Urinary bladder (tissue), 4 donors: Measurements from ENCODE around the gene FSTL5. TPM values are rescaled to one million over a fixed set of nuclear protein-coding genes. Genes with fewer than 3 reads are reported as not detected.
"Not testable (repeated sequence)": the region's sequence is repeated elsewhere in the genome, so short reads cannot be mapped to it uniquely, and the experiment has no call there.

Experiments used
- DNase-seq: peaks from one replicate; pipeline ENCODE4 v3.0.0-alpha.2; 2015; ENCODE audit errors: extremely low spot score
- H3K27ac ChIP-seq: one replicate; pipeline ENCODE4 v1.5.1; 2013; ENCODE audit warnings: low read depth, mild to moderate bottlenecking, moderate library complexity
- H3K36me3 ChIP-seq: one replicate; pipeline ENCODE4 v1.6.1; 2013; ENCODE audit warnings: mild to moderate bottlenecking, moderate library complexity; ENCODE audit not compliant: insufficient read depth
- H3K4me1 ChIP-seq: one replicate; pipeline ENCODE4 v1.6.1; 2013; ENCODE audit warnings: mild to moderate bottlenecking, moderate library complexity; ENCODE audit not compliant: insufficient read depth
- H3K4me3 ChIP-seq: one replicate; pipeline ENCODE4 v1.5.1; 2013; ENCODE audit warnings: low read depth, low read length
- WGBS: extraction: QIAGEN DNeasy Blood & Tissue Kit; methylation state at CpG from one replicate; pipeline ENCODE4 v1.1.7; 2013; 5-methylcytosine and 5-hydroxymethylcytosine counted together
- polyA plus RNA-seq: library from polyadenylated mRNA; stranded (reverse); fragments of 200-250 nt; gene quantifications from one replicate; pipeline ENCODE4 v1.2.3, GENCODE V29; 2013
- total RNA-seq: library from RNA; depleted of rRNA; stranded (reverse); fragments of >200 nt; gene quantifications from one replicate; pipeline ENCODE4 v1.2.3, GENCODE V29; 2014
- donor health status: healthy with polysubstance abuse.
- donor health status: healthy.

FSTL5 gene
- total and polyA plus RNA-seq, 2 donors: 0.06 to 2.1 TPM

DNA sequence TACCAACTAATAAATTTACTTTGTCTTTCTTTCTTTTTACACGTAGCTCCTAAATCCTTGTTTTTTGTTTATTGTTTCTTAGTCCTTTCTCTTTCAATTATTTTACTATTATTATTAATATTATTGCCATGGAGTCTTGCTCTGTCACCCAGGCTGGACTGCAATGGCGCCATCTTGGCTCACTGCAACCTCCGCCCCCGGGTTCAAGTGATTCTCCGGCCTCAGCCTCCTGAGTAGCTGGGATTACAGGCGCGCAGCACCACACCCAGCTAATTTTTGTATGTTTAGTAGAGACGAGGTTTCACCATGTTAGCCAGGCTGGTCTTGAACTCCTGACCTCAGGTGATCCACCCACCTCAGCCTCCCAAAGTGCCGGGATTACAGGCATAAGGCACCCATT, 405.4 kb downstream of the FSTL5 start:
- H3K27ac ChIP-seq, H3K4me1 ChIP-seq, H3K4me3 ChIP-seq, DNase-seq, H3K36me3 ChIP-seq: not testable (repeated sequence)
- WGBS: 94% methylated on average over 9 of the region's 9 CpGs

DNA sequence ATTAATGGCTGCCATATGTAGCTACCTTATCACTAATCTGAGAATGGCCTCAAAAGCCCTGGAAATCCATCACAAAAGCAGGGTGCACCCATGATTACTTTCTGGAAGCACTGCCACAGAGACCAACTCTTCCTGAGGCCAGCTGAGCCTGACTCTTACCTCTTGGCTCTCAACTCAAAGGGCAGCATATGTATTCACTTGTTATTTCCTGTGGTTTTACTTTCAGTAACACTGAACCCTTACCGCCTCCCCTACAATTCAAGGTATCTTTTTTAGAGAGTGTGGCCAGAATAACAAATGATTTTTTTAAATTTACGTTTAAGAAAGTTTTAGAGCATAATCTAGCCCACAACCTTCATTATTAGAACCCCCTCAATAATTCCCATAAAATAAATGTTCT, 434.9 kb downstream of the FSTL5 start:
- Histone ChIP-seq H3K27ac (no peak overlapping the region), H3K4me1 (no peaks in the 10 kb centered on the region), H3K36me3 (no peaks in the 10 kb centered on the region), H3K4me3 (no peak overlapping the region)
- no peak for DNase-seq
- WGBS: 84% methylated on average over 2 of the region's 2 CpGs

DNA sequence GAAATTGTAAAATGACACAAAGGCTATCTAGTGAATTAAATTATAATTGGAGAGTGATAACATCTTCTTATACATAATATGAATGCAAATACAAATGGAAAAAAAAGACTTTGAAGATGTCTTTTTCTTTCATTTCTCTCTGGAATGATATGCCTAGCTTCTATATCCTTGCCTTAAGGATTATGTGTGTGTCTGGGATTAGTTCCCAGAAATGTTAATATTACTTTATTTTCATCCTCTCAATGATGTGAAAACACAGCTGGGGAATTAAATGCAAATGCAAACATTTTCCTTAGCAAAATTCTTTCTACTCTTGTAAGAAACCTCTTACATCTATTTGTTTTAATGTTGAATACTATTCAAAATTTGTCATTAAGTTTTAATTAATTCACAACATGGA, 441.9 kb downstream of the FSTL5 start:
- Histone ChIP-seq H3K27ac (no peak overlapping the region), H3K36me3 (no peaks in the 10 kb centered on the region), H3K4me3 (no peak overlapping the region), H3K4me1 (no peaks in the 10 kb centered on the region)
- no peak for DNase-seq

DNA sequence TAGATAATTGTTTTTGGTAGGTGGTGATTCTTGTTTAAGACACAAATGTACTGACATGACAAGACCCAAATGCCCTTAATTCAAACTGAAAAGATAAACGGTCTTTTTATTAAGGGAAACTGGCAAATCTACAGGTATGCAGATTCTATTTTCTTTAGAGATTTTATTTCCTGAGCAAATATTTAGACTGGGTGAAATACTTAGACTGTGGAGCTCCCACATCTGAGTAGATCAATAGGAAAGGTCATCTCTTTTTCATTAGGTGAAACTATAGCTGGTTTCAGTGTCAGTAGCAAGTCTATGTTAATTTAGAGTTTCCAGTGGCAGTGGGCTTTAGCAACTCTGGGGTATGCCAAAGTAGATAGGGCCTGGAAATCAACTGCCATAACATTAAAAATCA, 446.7 kb downstream of the FSTL5 start:
- 60% methylated on average over 1 of the region's 1 CpG for WGBS
- no peak for DNase-seq
- Histone ChIP-seq H3K4me3 (no peak overlapping the region), H3K36me3 (no peaks in the 10 kb centered on the region), H3K27ac (no peak overlapping the region), H3K4me1 (no peaks in the 10 kb centered on the region)

DNA sequence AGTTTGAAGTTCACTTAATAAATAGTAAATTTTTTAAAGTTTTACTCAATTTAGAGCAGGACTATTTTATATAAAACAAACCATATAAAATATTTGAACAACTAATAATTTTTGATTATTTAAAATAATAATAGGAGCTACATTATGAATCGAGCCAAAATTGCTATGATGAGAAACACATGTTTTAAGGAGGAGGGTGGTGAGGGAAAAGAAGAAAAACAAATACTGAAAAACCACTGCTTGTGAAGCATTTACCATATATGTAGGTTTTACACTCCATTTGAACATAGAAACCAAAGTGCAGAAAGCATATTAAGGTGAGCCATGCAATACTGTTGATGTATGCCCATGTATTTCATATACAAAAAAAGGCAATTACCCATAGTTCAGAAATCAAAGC, 448.9 kb downstream of the FSTL5 start:
- DNase-seq: peak; percentile 0
- Histone ChIP-seq H3K4me1 (no peaks in the 10 kb centered on the region), H3K36me3 (no peaks in the 10 kb centered on the region), H3K27ac (no peak overlapping the region), H3K4me3 (no peak overlapping the region)
- WGBS: 31% methylated on average over 1 of the region's 1 CpG

DNA sequence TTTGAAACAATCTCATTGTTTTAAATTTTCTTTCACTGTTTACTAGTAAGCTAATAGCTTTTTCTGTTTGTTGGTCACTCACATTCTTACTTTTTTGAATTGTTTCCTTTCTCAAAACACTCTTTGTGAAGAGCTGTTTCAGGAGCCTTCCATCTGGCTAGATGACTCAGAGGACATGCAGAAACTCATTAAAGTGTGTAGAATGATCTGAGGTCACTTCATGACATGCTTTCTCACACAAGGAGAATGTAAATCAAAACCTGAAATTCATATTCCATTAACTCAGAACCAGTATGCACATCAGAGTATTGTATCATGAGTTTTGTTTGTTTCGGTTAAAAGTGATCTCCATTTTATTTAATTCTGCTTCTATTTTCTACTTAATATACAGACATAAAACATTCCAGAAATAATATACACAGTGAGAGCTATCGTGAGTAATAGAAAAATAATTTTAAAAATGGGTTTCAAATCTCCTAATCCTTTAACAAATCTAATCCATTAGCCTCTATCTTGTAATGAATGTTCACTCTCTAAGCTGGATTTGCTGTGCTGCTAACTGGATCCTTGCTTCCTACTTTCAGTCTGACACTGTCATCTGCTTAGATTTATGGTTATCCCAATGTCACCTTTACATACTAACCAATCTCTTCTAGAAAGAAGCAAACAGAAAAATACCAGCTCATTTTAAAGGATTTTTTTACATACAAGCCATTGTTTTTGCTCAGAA, 449.6 kb downstream of the FSTL5 start:
- peak; percentile 1 for DNase-seq
- WGBS: 45% methylated on average over 2 of the region's 2 CpGs
- no peak overlapping the region for H3K4me3 ChIP-seq
- no peaks in the 10 kb centered on the region for H3K4me1 ChIP-seq
- H3K27ac ChIP-seq: no peak overlapping the region
- no peaks in the 10 kb centered on the region for H3K36me3 ChIP-seq

DNA sequence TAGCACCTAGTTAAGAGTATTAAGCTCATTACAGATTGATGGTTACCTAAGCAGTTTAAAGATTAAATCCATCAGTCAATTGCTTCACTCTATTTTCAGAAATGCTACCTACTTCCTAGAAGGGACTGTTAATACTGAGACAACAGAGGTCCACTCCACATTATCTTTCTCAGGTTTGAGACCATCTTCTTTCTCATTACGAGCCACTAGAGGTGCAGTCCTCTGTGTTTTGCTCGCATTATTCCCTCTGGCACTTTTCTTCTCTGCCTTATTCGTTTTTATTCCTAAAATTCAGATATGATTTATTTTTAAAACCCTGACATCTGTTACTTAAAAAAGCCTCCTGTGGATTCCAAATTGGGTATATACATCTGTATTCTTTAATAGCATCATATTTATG, 459.1 kb downstream of the FSTL5 start:
- WGBS: 33% methylated on average over 3 of the region's 3 CpGs
- H3K36me3 ChIP-seq: no peaks in the 10 kb centered on the region
- no peak for DNase-seq
- H3K4me1 ChIP-seq: no peaks in the 10 kb centered on the region
- no peak overlapping the region for H3K4me3 ChIP-seq
- no peak overlapping the region for H3K27ac ChIP-seq

DNA sequence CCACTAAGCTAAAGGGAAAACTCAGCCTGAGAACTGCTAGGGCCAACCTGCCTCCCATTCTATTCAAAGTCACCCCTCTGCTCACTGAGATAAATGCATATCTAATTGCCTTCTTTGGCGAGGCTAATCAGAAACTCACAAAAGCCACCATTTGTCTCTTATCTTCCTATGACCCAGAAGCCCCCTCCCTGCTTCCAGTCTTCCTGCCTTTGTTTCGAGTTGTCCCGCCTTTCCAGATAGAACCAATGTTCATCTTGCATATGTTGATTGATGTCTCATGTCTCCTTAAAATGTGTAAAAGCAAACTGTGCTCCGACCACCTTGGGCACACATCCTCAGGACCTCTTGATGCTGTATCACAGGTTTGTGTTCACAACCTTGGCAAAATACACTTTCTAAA, 459.8 kb downstream of the FSTL5 start:
- H3K4me3 ChIP-seq: no peak overlapping the region
- no peak overlapping the region for H3K27ac ChIP-seq
- DNase-seq: no peak
- H3K4me1 ChIP-seq: no peaks in the 10 kb centered on the region
- 84% methylated on average over 4 of the region's 4 CpGs for WGBS
- no peaks in the 10 kb centered on the region for H3K36me3 ChIP-seq

DNA sequence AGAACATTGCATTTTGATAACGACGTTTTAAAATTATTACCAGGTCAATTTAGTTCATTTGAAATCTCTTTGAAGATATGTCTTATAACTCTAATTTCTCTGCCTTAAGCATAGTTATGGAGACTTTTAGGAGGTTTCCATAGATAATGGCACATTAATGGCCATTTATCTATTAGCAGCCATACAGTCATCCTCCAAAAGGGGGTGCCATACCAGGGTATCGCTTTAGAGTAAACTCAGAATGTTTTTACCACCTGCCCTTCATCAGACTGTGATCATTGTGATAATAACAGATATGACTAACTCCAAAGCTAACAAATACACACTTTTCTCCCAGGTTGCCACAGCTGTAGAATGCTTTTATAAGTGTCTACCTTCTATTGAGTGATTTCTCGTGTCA, 461.5 kb downstream of the FSTL5 start:
- 83% methylated on average over 4 of the region's 4 CpGs for WGBS
- DNase-seq: no peak

DNA sequence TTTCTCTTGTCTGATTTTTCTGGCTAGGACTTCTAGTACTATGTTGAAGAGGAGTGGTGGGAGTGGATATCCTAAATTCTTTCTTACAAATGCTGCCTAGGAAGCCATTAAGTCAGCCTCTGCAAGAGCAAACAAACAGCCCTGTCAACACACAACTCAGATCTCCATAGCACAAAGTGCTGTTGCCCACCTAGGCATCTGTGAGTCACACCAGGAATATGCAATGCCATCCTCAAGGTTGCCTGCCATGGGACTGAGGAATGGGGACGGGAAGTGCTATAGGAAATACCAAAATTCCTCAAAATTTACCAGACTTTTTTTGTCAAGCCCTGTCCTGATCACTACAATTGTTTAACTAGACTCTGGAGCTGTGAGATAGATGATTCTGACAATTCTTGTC, 466.9 kb downstream of the FSTL5 start:
- DNase-seq: no peak
- Histone ChIP-seq H3K36me3 (no peaks in the 10 kb centered on the region), H3K27ac (no peak overlapping the region), H3K4me1 (no peaks in the 10 kb centered on the region), H3K4me3 (no peak overlapping the region)
- WGBS: 74% methylated on average over 1 of the region's 1 CpG

More for the DNA sequence above, 461.5 kb downstream of the FSTL5 start:
- Histone ChIP-seq H3K36me3 (no peaks in the 10 kb centered on the region), H3K4me3 (no peak overlapping the region), H3K27ac (no peak overlapping the region), H3K4me1 (no peaks in the 10 kb centered on the region)

DNA sequence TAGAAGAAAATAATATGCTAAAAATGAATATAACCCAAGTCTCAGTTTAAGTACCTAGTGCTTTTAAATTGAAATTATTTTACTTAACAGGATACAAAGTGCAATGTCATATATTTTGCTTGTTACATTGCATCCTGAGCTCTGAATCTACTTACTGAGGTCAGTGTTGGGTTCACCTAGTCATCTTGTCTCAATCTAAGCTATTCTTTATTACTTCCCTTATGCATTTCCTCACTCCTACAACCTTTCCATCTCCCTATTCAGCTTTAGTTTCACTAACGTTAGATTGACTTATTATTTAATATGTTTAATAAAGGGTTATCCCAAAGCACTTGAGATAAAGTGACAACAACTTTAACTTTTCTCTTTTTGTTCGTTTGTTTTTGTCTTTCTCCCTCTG, 483.7 kb downstream of the FSTL5 start:
- Histone ChIP-seq H3K4me3 (no peak overlapping the region), H3K4me1 (no peaks in the 10 kb centered on the region), H3K27ac (no peak overlapping the region), H3K36me3 (no peaks in the 10 kb centered on the region)
- 26% methylated on average over 2 of the region's 2 CpGs for WGBS
- DNase-seq: no peak

DNA sequence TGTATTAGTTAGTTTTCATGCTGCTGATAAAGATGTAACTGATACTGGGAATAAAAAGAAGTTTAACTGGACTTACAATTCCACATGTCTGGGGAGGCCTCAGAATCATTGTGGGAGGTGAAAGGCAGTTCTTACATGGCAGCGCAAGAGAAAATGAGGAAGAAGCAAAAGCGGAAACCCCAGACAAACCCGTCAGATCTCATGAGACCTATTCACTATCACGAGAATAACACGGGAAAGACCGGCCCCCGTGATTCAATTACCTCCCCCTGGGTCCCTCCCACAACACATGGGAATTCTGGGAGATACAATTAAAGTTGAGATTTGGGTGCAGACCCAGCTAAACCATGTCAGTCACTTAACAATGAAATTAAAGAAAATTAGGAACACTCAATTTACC, 499.1 kb downstream of the FSTL5 start:
- H3K27ac ChIP-seq: no peak overlapping the region
- DNase-seq: no peak
- no peaks in the 10 kb centered on the region for H3K4me1 ChIP-seq
- 90% methylated on average over 7 of the region's 7 CpGs for WGBS
- H3K4me3 ChIP-seq: no peak overlapping the region
- H3K36me3 ChIP-seq: no peaks in the 10 kb centered on the region

DNA sequence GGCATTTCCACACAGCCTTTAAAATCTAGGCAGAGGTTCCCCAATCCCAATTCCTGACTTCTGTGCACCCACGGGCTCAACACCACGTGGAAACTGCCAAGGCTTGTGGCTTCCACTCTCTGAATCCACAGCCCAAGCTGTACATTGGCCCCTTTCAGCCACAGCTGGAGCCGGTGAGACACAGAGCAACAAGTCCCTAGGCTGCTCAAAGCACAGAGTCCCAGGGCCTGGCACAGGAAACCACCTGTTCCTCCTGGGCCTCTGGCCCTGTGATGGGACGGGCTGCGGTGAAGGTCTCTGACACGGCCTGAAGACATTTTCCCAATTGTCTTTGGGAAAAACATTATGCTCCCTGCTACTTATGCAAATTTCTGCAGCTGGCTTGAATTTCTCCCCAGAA, 500.0 kb downstream of the FSTL5 start:
- WGBS: 89% methylated on average over 6 of the region's 6 CpGs
- Histone ChIP-seq H3K4me1 (no peaks in the 10 kb centered on the region), H3K4me3 (no peak overlapping the region), H3K36me3 (no peaks in the 10 kb centered on the region), H3K27ac (no peak overlapping the region)
- DNase-seq: no peak

DNA sequence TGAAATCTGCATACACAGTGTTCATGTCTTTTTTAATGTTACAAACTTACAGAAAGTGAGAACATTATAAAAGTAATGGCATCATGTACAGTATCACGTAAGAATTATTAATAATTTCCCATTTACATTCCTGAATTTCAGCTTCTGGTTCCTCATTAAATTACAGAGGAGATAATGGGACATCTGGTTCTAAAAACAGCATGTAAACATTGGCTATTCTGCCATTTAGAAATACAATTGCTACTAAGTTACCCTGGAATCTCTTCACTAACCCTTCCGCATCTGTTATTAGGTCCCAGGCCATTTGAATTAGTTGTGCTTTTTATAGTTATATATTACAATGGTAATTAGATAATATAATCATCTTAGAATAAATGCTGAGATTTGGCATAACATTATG, 505.1 kb downstream of the FSTL5 start:
- H3K4me3 ChIP-seq: no peak overlapping the region
- H3K4me1 ChIP-seq: no peaks in the 10 kb centered on the region
- 82% methylated on average over 2 of the region's 2 CpGs for WGBS
- no peak for DNase-seq
- no peak overlapping the region for H3K27ac ChIP-seq
- no peaks in the 10 kb centered on the region for H3K36me3 ChIP-seq

DNA sequence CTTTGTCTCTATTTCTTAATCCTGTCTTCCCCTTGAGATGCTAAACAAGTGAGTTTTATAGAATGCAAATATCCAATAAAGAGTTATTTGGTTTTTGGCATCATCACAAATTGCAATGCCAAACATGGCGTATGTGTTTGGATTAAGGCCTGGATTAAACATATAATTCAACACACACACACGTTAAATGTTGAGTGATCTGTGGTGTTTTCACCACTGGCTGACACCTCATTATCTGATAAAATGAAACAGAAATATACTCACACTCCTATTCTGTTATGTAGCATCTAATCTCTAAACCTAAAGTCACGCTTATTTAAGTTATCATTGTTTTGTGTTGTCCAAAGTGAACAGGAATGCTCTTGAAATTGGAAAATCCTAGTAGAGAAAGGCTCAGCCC, 506.2 kb downstream of the FSTL5 start:
- H3K4me3 ChIP-seq: no peak overlapping the region
- 59% methylated on average over 3 of the region's 3 CpGs for WGBS
- H3K27ac ChIP-seq: no peak overlapping the region
- DNase-seq: no peak
- H3K36me3 ChIP-seq: no peaks in the 10 kb centered on the region
- no peaks in the 10 kb centered on the region for H3K4me1 ChIP-seq
